ENCODE results near the gene KRT6A. TPM values are rescaled to one million over a fixed set of nuclear protein-coding genes. Genes with fewer than 3 reads are reported as not detected.

Gene KRT6A
- total and polyA plus RNA-seq, 4 donors: 0.02 to 0.05 TPM; not detected in 2

DNA sequence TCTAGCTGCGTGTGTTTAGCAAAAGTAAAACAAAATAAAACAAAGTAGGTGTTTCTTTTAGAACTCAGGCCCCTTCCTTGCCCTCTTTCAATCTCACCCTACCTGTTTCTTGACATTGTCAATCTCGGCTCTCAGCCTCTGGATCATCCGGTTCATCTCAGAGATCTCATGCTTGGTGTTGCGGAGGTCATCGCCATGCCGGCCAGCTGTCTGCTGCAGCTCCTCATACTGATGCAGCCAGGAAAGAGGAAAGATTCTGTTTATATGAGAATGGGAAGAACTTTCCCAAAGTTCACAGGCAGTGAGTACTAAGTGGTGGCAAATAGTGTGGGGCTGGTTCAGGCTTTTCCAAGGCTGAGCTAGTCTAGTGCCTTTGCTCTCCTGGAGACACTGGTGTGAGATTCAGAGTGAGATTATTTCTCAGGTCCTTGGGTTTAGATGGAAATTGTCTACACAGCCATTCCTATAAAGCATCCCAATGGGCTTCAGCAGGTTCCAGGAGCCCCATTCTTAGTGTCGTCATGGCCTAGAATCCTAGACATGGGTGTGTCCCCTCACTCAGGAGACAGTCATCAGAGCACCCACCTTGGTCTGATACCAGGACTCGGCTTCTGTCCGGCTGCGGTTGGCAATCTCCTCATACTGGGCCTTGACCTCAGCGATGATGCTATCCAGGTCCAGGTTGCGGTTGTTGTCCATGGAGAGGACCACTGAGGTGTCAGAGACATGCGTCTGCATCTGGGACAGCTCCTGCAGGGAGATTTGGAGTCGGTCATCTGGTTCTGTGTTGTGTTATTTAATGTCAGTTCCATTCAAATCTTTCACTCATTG lies 24.2 kb upstream of the KRT6A start:
- TF ChIP-seq SP1 (IDR thresholded peaks at IDR 0.05): no peak
- TF ChIP-seq HNF4A (conservative IDR thresholded peaks at IDR 0.05): no peak
- no peak for TF ChIP-seq FOXA2 (IDR thresholded peaks at IDR 0.05)
- TF ChIP-seq, protein P1, sequence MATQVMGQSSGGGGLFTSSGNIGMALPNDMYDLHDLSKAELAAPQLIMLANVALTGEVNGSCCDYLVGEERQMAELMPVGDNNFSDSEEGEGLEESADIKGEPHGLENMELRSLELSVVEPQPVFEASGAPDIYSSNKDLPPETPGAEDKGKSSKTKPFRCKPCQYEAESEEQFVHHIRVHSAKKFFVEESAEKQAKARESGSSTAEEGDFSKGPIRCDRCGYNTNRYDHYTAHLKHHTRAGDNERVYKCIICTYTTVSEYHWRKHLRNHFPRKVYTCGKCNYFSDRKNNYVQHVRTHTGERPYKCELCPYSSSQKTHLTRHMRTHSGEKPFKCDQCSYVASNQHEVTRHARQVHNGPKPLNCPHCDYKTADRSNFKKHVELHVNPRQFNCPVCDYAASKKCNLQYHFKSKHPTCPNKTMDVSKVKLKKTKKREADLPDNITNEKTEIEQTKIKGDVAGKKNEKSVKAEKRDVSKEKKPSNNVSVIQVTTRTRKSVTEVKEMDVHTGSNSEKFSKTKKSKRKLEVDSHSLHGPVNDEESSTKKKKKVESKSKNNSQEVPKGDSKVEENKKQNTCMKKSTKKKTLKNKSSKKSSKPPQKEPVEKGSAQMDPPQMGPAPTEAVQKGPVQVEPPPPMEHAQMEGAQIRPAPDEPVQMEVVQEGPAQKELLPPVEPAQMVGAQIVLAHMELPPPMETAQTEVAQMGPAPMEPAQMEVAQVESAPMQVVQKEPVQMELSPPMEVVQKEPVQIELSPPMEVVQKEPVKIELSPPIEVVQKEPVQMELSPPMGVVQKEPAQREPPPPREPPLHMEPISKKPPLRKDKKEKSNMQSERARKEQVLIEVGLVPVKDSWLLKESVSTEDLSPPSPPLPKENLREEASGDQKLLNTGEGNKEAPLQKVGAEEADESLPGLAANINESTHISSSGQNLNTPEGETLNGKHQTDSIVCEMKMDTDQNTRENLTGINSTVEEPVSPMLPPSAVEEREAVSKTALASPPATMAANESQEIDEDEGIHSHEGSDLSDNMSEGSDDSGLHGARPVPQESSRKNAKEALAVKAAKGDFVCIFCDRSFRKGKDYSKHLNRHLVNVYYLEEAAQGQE (IDR thresholded peaks at IDR 0.05): no peak
- TF ChIP-seq YY1 (IDR thresholded peaks at IDR 0.05): no peak
- no peak for TF ChIP-seq TAF1 (conservative IDR thresholded peaks at IDR 0.05)
- TF ChIP-seq, protein P2, sequence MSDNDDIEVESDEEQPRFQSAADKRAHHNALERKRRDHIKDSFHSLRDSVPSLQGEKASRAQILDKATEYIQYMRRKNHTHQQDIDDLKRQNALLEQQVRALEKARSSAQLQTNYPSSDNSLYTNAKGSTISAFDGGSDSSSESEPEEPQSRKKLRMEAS (IDR thresholded peaks at IDR 0.05): no peak
- TF ChIP-seq, protein P3, sequence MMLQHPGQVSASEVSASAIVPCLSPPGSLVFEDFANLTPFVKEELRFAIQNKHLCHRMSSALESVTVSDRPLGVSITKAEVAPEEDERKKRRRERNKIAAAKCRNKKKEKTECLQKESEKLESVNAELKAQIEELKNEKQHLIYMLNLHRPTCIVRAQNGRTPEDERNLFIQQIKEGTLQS (IDR thresholded peaks at IDR 0.05): no peak
- no peak for TF ChIP-seq JUND (IDR thresholded peaks at IDR 0.05)
- TF ChIP-seq, protein P4, sequence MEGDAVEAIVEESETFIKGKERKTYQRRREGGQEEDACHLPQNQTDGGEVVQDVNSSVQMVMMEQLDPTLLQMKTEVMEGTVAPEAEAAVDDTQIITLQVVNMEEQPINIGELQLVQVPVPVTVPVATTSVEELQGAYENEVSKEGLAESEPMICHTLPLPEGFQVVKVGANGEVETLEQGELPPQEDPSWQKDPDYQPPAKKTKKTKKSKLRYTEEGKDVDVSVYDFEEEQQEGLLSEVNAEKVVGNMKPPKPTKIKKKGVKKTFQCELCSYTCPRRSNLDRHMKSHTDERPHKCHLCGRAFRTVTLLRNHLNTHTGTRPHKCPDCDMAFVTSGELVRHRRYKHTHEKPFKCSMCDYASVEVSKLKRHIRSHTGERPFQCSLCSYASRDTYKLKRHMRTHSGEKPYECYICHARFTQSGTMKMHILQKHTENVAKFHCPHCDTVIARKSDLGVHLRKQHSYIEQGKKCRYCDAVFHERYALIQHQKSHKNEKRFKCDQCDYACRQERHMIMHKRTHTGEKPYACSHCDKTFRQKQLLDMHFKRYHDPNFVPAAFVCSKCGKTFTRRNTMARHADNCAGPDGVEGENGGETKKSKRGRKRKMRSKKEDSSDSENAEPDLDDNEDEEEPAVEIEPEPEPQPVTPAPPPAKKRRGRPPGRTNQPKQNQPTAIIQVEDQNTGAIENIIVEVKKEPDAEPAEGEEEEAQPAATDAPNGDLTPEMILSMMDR (IDR thresholded peaks at IDR 0.05; ENCODE audit: low read depth, low read length, missing input control): no peak
- Histone ChIP-seq H3K27ac (ENCODE audit: low read depth in 1 of 2, low read length in 2 of 2) (no peak overlapping the region), H3K4me3 (ENCODE audit: low read depth in 1 of 3, low read length in 3 of 3) (no peak overlapping the region), H3K36me3 (ENCODE audit: control insufficient read depth in 4 of 4, insufficient read depth in 3 of 4, low read depth in 1 of 4, low read length in 3 of 4) (no peaks in the 10 kb centered on the region), H3K9ac (ENCODE audit: low read depth in 1 of 2, low read length in 2 of 2) (no peak overlapping the region), H3K9me3 (ENCODE audit: control insufficient read depth in 4 of 4, low read length in 3 of 4) (no peaks in the 10 kb centered on the region), H3K27me3 (ENCODE audit: control insufficient read depth in 4 of 4, insufficient read depth in 4 of 4, low read length in 3 of 4) (no peaks in the 10 kb centered on the region), H3K4me1 (ENCODE audit: control insufficient read depth in 4 of 4, insufficient read depth in 4 of 4, low read length in 3 of 4) (no peaks in the 10 kb centered on the region)
- DNase-seq (ENCODE audit: low spot score): peak; percentile 10
- WGBS: 93% methylated on average over 14 of the region's 14 CpGs

DNA sequence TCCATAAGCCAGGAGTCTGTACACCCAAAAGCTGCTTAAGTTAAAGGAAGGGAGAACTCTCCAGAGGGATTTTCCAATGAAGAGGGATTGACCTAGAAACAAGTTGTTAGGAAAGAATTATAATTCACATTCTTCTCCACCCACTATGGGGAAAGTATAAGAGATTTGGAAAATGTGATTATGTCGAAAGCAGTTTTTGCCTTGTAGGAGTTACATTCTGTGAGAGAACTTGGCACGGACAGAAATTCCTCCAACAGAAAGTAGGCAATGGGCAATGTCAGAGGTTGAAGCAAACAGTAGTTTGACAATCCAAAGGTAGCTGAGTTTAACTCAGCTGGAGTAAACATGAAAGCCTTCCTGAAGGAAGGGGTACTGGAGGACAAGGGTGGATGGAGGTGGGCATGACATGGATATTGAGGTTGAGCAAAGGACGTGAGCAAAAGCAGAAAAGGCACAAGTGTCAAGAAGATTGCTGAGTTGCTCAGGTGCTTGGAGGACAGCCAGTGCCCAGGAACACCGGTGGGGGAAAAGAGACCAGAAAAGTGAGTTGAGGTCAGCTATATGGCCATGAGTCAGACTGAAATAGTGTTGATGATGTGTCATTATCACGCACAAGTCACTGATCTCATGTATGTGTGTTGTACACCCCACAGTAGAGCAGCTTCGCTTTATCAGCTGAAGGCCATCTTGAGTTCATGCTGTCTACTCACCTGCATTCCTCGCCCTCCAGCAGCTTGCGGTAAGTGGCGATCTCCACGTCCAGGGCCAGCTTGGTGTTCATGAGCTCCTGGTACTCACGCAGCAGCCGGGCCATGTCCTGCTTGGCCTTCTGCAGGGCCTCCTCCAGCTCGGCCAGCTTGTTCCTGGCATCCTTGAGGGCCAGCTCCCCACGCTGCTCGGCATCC lies 23.1 kb upstream of the KRT6A start:
- Histone ChIP-seq H3K9me3 (ENCODE audit: control insufficient read depth in 4 of 4, low read length in 3 of 4) (peaks cover 0 to 3% (median 0%) of the 10 kb centered on the region in 4 donors), H3K27ac (ENCODE audit: low read depth in 1 of 2, low read length in 2 of 2) (no peak overlapping the region), H3K4me1 (ENCODE audit: control insufficient read depth in 4 of 4, insufficient read depth in 4 of 4, low read length in 3 of 4) (no peaks in the 10 kb centered on the region), H3K4me3 (ENCODE audit: low read depth in 1 of 3, low read length in 3 of 3) (no peak overlapping the region), H3K9ac (ENCODE audit: low read depth in 1 of 2, low read length in 2 of 2) (no peak overlapping the region), H3K27me3 (ENCODE audit: control insufficient read depth in 4 of 4, insufficient read depth in 4 of 4, low read length in 3 of 4) (no peaks in the 10 kb centered on the region), H3K36me3 (ENCODE audit: control insufficient read depth in 4 of 4, insufficient read depth in 3 of 4, low read depth in 1 of 4, low read length in 3 of 4) (no peaks in the 10 kb centered on the region)
- WGBS: 84% methylated on average over 15 of the region's 15 CpGs
- peak; percentile 29 for DNase-seq (ENCODE audit: low spot score)
- TF ChIP-seq, protein P5, sequence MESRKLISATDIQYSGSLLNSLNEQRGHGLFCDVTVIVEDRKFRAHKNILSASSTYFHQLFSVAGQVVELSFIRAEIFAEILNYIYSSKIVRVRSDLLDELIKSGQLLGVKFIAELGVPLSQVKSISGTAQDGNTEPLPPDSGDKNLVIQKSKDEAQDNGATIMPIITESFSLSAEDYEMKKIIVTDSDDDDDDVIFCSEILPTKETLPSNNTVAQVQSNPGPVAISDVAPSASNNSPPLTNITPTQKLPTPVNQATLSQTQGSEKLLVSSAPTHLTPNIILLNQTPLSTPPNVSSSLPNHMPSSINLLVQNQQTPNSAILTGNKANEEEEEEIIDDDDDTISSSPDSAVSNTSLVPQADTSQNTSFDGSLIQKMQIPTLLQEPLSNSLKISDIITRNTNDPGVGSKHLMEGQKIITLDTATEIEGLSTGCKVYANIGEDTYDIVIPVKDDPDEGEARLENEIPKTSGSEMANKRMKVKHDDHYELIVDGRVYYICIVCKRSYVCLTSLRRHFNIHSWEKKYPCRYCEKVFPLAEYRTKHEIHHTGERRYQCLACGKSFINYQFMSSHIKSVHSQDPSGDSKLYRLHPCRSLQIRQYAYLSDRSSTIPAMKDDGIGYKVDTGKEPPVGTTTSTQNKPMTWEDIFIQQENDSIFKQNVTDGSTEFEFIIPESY (IDR thresholded peaks at IDR 0.05): no peak
- TF ChIP-seq HNF4A (conservative IDR thresholded peaks at IDR 0.05) (no peak), RAD21 (IDR thresholded peaks at IDR 0.05) (no peak), GABPA (IDR thresholded peaks at IDR 0.05 in 1 of 2, conservative IDR thresholded peaks at IDR 0.05 in 1 of 2) (no peak), YY1 (IDR thresholded peaks at IDR 0.05) (no peak)
- TF ChIP-seq, protein P1 (IDR thresholded peaks at IDR 0.05): no peak
- TF ChIP-seq, protein P4 (IDR thresholded peaks at IDR 0.05; ENCODE audit: low read depth, low read length, missing input control): no peak
